GM23248 (cell line): ENCODE data around the gene CDK7. TPM values are rescaled to one million over a fixed set of nuclear protein-coding genes. Genes with fewer than 3 reads are reported as not detected.
A peak's percentile ranks its signal among the peaks of the same experiment; 100 is the strongest.

Experiments used
- DNase-seq: peaks from one replicate; pipeline ENCODE4 v3.0.0-alpha.2; 2015
- H2AFZ ChIP-seq: fragments of 200-600 bp; sonication (generic); 2 replicates; pipeline ENCODE4 v1.6.1; 2016; ENCODE audit warnings: antibody characterized with exemption
- H3F3A ChIP-seq: fragments of 200-600 bp; sonication (generic); 2 replicates; pipeline ENCODE4 v1.6.1; 2016; ENCODE audit warnings: mild to moderate bottlenecking, antibody characterized with exemption, mixed run types; ENCODE audit not compliant: insufficient read depth
- H3K27ac ChIP-seq: fragments of 200-600 bp; sonication (generic); 2 replicates; pipeline ENCODE4 v1.5.1; 2016; ENCODE audit warnings: mild to moderate bottlenecking
- H3K27me3 ChIP-seq: fragments of 200-600 bp; sonication (generic); replicated peaks from 2 replicates; pipeline ENCODE4 v1.6.1; 2016; ENCODE audit warnings: mild to moderate bottlenecking; ENCODE audit not compliant: insufficient read depth
- H3K36me3 ChIP-seq: fragments of 200-600 bp; sonication (generic); 2 replicates; pipeline ENCODE4 v1.6.1; 2016; ENCODE audit warnings: low read depth, mild to moderate bottlenecking
- H3K4me1 ChIP-seq: fragments of 200-600 bp; sonication (generic); 2 replicates; pipeline ENCODE4 v1.6.1; 2016; ENCODE audit warnings: mild to moderate bottlenecking; ENCODE audit not compliant: insufficient read depth
- H3K4me2 ChIP-seq: fragments of 200-600 bp; sonication (generic); one replicate; pipeline ENCODE4 v1.6.1; 2016; ENCODE audit warnings: mild to moderate bottlenecking; ENCODE audit not compliant: unreplicated experiment
- H3K4me3 ChIP-seq: fragments of 200-600 bp; sonication (generic); 2 replicates; pipeline ENCODE4 v1.5.1; 2016; ENCODE audit warnings: mild to moderate bottlenecking
- H3K79me2 ChIP-seq: fragments of 200-600 bp; sonication (generic); 2 replicates; pipeline ENCODE4 v1.6.1; 2016; ENCODE audit warnings: mild to moderate bottlenecking; ENCODE audit not compliant: insufficient read depth
- H3K9ac ChIP-seq: fragments of 200-600 bp; sonication (generic); 2 replicates; pipeline ENCODE4 v1.6.1; 2016; ENCODE audit warnings: mild to moderate bottlenecking
- H3K9me2 ChIP-seq: fragments of 200-600 bp; sonication (generic); 2 replicates; pipeline ENCODE4 v1.6.1; 2016; ENCODE audit warnings: mixed run types, mild to moderate bottlenecking, moderate library complexity; ENCODE audit not compliant: insufficient read depth
- H3K9me3 ChIP-seq: fragments of 200-600 bp; sonication (generic); one replicate; pipeline ENCODE4 v1.6.1; 2017; ENCODE audit warnings: low read depth
- H4K20me1 ChIP-seq: fragments of 200-600 bp; sonication (generic); 2 replicates; pipeline ENCODE4 v1.6.0; 2016; ENCODE audit not compliant: insufficient read depth
- EZH2 ChIP-seq: fragments of 200-600 bp; sonication (generic); IDR thresholded peaks from 2 replicates; pipeline ENCODE4 v1.6.1; 2018; ENCODE audit warnings: antibody characterized with exemption, mild to moderate bottlenecking; ENCODE audit not compliant: insufficient read depth, poor library complexity, severe bottlenecking
- EZH2phosphoT487 ChIP-seq: fragments of 200-600 bp; sonication (generic); IDR thresholded peaks from 2 replicates; pipeline ENCODE4 v1.6.1; 2018; ENCODE audit warnings: antibody characterized with exemption, moderate library complexity, mild to moderate bottlenecking, low read depth; ENCODE audit not compliant: insufficient read depth
- WGBS, 2 experiments: methylation state at CpG; one replicate each; pipeline ENCODE4 v1.1.6; 2015 to 2017; ENCODE audit warnings: low lambda C conversion rate in 2 of 2, low coverage in 1 of 2; ENCODE audit errors: missing lambda C conversion rate in 2 of 2; 5-methylcytosine and 5-hydroxymethylcytosine counted together
- in situ Hi-C: fragments of 300-500 bp; cut with MboI; formaldehyde crosslinking; loops from 2 replicates; pipeline ENCODE4 v1.15.0; 2020
- polyA plus RNA-seq: library from polyadenylated mRNA; unstranded; fragments of >200 nt; fragmentation: Nextera tagmentation; extraction: Ambion mirVana; gene quantifications from 2 replicates; pipeline ENCODE4 v1.2.1, GENCODE V29; 2016
- total RNA-seq: library from RNA; depleted of rRNA; stranded (reverse); fragments of >200 nt; shearing (Covaris generic); gene quantifications from 2 replicates; pipeline ENCODE4 v1.2.3, GENCODE V29; 2014

The CDK7 gene
- total and polyA plus RNA-seq, 2 experiments from 2014 or later = 55.7 to 60.4 TPM

GRCh38 chr5:69212022-69212421, 22.7 kb upstream of the CDK7 start:
- no peak overlapping the region for H3K27ac ChIP-seq
- H3K4me3 ChIP-seq = no peak overlapping the region
- TF ChIP-seq EZH2phosphoT487 = no peak
- no peak for TF ChIP-seq EZH2
- DNase-seq = no peak
- H3K9me3 ChIP-seq = no peaks in the 10 kb centered on the region
- H3K9me2 ChIP-seq = no peaks in the 10 kb centered on the region
- H3K79me2 ChIP-seq = no peaks in the 10 kb centered on the region
- in situ Hi-C loops = no loop called here
- H3K9ac ChIP-seq = no peak overlapping the region
- H2AFZ ChIP-seq = no peak overlapping the region
- 90 to 97% methylated on average over 2 of the region's 2 CpGs for WGBS, 2 experiments
- H3K27me3 ChIP-seq = no peaks in the 10 kb centered on the region
- H4K20me1 ChIP-seq = no peaks in the 10 kb centered on the region
- H3F3A ChIP-seq = 0 out of 2 replicates have a peak, but pooled peaks cover 9% of the 10 kb centered on the region
- no peak overlapping the region for H3K4me2 ChIP-seq
- no peaks in the 10 kb centered on the region for H3K36me3 ChIP-seq
- H3K4me1 ChIP-seq = peaks cover 15% of the 10 kb centered on the region

GRCh38 chr5:69213513-69214215, 21.0 kb upstream of the CDK7 start:
- in situ Hi-C loops = no loop called here
- H3K9ac ChIP-seq = no peak overlapping the region
- peaks cover 9% of the 10 kb centered on the region for H3K79me2 ChIP-seq
- peaks cover 18% of the 10 kb centered on the region for H3K4me1 ChIP-seq
- WGBS, 2 experiments = 99% methylated on average over 4 of the region's 4 CpGs
- no peaks in the 10 kb centered on the region for H3K36me3 ChIP-seq
- H3K27ac ChIP-seq = no peak overlapping the region
- no peaks in the 10 kb centered on the region for H3K9me2 ChIP-seq
- no peaks in the 10 kb centered on the region for H3K27me3 ChIP-seq
- no peaks in the 10 kb centered on the region for H3K9me3 ChIP-seq
- no peak overlapping the region for H3K4me2 ChIP-seq
- no peak overlapping the region for H2AFZ ChIP-seq
- no peak overlapping the region for H3K4me3 ChIP-seq
- TF ChIP-seq EZH2 = no peak
- no peak for TF ChIP-seq EZH2phosphoT487
- H4K20me1 ChIP-seq = no peaks in the 10 kb centered on the region
- 0 out of 2 replicates have a peak, but pooled peaks cover 10% of the 10 kb centered on the region for H3F3A ChIP-seq
- peak; percentile 79 for DNase-seq

- H3K4me3 ChIP-seq = peak overlapping the region; percentile 96
- peak overlapping the region; percentile 96 for H2AFZ ChIP-seq
- in situ Hi-C loops = no loop called here
- no peaks in the 10 kb centered on the region for H3K9me2 ChIP-seq
- 0 out of 2 replicates have a peak overlapping the region, but pooled peaks have one; percentile 8 for H3K27ac ChIP-seq
- TF ChIP-seq EZH2phosphoT487 = no peak
- TF ChIP-seq EZH2 = no peak
- 0 out of 2 replicates have a peak, but pooled peaks cover 10% of the 10 kb centered on the region for H3F3A ChIP-seq
- peak overlapping the region; percentile 78 for H3K9ac ChIP-seq
- no peaks in the 10 kb centered on the region for H4K20me1 ChIP-seq
- no peaks in the 10 kb centered on the region for H3K9me3 ChIP-seq
- H3K36me3 ChIP-seq = no peaks in the 10 kb centered on the region
- H3K27me3 ChIP-seq = no peaks in the 10 kb centered on the region
- WGBS, 2 experiments = 33 to 41% methylated on average over 6 of the region's 6 CpGs
- peaks cover 39% of the 10 kb centered on the region for H3K79me2 ChIP-seq
- no peak for DNase-seq
- peaks cover 17% of the 10 kb centered on the region for H3K4me1 ChIP-seq
- peak overlapping the region; percentile 92 for H3K4me2 ChIP-seq
These were observed 17.6 kb upstream of the CDK7 start for GRCh38 chr5:69217151-69217511.

GRCh38 chr5:69217548-69218526, 16.8 kb upstream of the CDK7 start:
- Histone ChIP-seq H3K4me1 (peaks cover 17% of the 10 kb centered on the region), H3K4me2 (peak overlapping the region; percentile 92)
- TF ChIP-seq EZH2 (no peak), EZH2phosphoT487 (no peak)

More at GRCh38 chr5:69217548-69218526, 16.8 kb upstream of the CDK7 start:
- in situ Hi-C loops = no loop called here
- peak overlapping the region; percentile 78 for H3K9ac ChIP-seq
- H3K4me3 ChIP-seq = peak overlapping the region; percentile 96
- no peaks in the 10 kb centered on the region for H3K9me3 ChIP-seq
- H3K9me2 ChIP-seq = no peaks in the 10 kb centered on the region
- no peaks in the 10 kb centered on the region for H4K20me1 ChIP-seq
- H2AFZ ChIP-seq = peak overlapping the region; percentile 96
- peak overlapping the region; percentile 48 for H3K27ac ChIP-seq
- H3F3A ChIP-seq = 0 out of 2 replicates have a peak, but pooled peaks cover 10% of the 10 kb centered on the region
- 2% methylated on average over 72 of the region's 73 CpGs for WGBS, 2 experiments
- peaks cover 46% of the 10 kb centered on the region for H3K79me2 ChIP-seq
- H3K36me3 ChIP-seq = no peaks in the 10 kb centered on the region
- no peaks in the 10 kb centered on the region for H3K27me3 ChIP-seq
- peak; percentile 96 for DNase-seq
